Natural killer cell (primary cell): ENCODE data around the gene TYRO3. TPM values are rescaled to one million over a fixed set of nuclear protein-coding genes. Genes with fewer than 3 reads are reported as not detected.
"Not testable (repeated sequence)": the region's sequence is repeated elsewhere in the genome, so short reads cannot be mapped to it uniquely, and the experiment has no call there.

Experiments
- ATAC-seq, 3 donors: fragments of 150-1000 bp in 2 of 3; fragments of 200-7000 bp in 1 of 3; cut with Tn5 transposase; 1 replicate in 1 of 3; 2 replicates in 2 of 3; pipeline ENCODE4 v1.10.0; 2021; ENCODE audit warnings: mild to moderate bottlenecking in 2 of 3, moderate library complexity in 2 of 3
- DNase-seq, 2 donors: peaks; one replicate each; pipeline versions ENCODE4 v3.0.0 to v3.0.0-alpha.2; 2013 to 2021; ENCODE audit warnings: mixed read lengths in 1 of 2
- H3K27ac ChIP-seq: one replicate; pipeline ENCODE4 v1.5.1; 2013; ENCODE audit warnings: mild to moderate bottlenecking, low read length
- H3K27me3 ChIP-seq: one replicate; pipeline ENCODE4 v1.6.1; 2013; ENCODE audit warnings: low read length; ENCODE audit not compliant: control insufficient read depth, insufficient read depth
- H3K36me3 ChIP-seq: one replicate; pipeline ENCODE4 v1.6.1; 2013; ENCODE audit warnings: low read length; ENCODE audit not compliant: control insufficient read depth, insufficient read depth
- H3K4me1 ChIP-seq: one replicate; pipeline ENCODE4 v1.6.1; 2013; ENCODE audit warnings: low read length; ENCODE audit not compliant: control insufficient read depth, insufficient read depth
- H3K4me3 ChIP-seq: one replicate; pipeline ENCODE4 v1.5.1; 2013; ENCODE audit warnings: low read length
- H3K9me3 ChIP-seq: one replicate; pipeline ENCODE4 v1.6.1; 2013; ENCODE audit warnings: low read length; ENCODE audit not compliant: control insufficient read depth, insufficient read depth
- H3K27ac Mint-ChIP-seq, 2 donors: one replicate each; pipeline ENCODE4 v1.8.0; 2022; ENCODE audit warnings: mild to moderate bottlenecking in 2 of 2, mixed read lengths in 2 of 2, moderate library complexity in 1 of 2
- H3K27me3 Mint-ChIP-seq, 2 donors: one replicate each; pipeline ENCODE4 v1.8.0; 2022; ENCODE audit warnings: low read depth in 2 of 2, mixed read lengths in 2 of 2
- H3K36me3 Mint-ChIP-seq: one replicate; pipeline ENCODE4 v1.8.0; 2022; ENCODE audit warnings: mixed read lengths
- H3K4me1 Mint-ChIP-seq, 2 donors: one replicate each; pipeline ENCODE4 v1.8.0; 2022; ENCODE audit warnings: mixed read lengths in 2 of 2
- H3K4me3 Mint-ChIP-seq: one replicate; pipeline ENCODE4 v1.8.0; 2022; ENCODE audit warnings: mild to moderate bottlenecking, moderate library complexity, mixed read lengths
- H3K9me3 Mint-ChIP-seq, 2 donors: one replicate each; pipeline ENCODE4 v1.8.0; 2022; ENCODE audit warnings: mixed read lengths in 2 of 2
- WGBS: methylation state at CpG from one replicate; pipeline ENCODE4 v1.1.7; 2013; ENCODE audit warnings: missing lambda C conversion rate; ENCODE audit not compliant: insufficient coverage; 5-methylcytosine and 5-hydroxymethylcytosine counted together
- intact Hi-C: fragments of 100-400 bp; cut with micrococcal nuclease; formaldehyde crosslinking; loops from one replicate; pipeline ENCODE4 v1.14.2; 2022
- total RNA-seq, 4 donors: library from RNA; stranded (reverse); fragments of 120-200 nt in 1 of 4; gene quantifications; one replicate each; pipeline versions ENCODE4 v1.2.3 to v1.2.4, GENCODE V29; 2013 to 2022
- TF ChIP-seq, protein P1 (sequence below): fragments of 200-600 bp; IDR thresholded peaks from one replicate; pipeline ENCODE4 v1.8.0; 2022; ENCODE audit warnings: antibody characterized with exemption

Gene TYRO3
- total RNA-seq, 3 donors from 2014 or later (not counting 1 experiment from before 2014, with no cell fraction given) = 0.25 to 0.80 (median 0.36) TPM

DNA sequence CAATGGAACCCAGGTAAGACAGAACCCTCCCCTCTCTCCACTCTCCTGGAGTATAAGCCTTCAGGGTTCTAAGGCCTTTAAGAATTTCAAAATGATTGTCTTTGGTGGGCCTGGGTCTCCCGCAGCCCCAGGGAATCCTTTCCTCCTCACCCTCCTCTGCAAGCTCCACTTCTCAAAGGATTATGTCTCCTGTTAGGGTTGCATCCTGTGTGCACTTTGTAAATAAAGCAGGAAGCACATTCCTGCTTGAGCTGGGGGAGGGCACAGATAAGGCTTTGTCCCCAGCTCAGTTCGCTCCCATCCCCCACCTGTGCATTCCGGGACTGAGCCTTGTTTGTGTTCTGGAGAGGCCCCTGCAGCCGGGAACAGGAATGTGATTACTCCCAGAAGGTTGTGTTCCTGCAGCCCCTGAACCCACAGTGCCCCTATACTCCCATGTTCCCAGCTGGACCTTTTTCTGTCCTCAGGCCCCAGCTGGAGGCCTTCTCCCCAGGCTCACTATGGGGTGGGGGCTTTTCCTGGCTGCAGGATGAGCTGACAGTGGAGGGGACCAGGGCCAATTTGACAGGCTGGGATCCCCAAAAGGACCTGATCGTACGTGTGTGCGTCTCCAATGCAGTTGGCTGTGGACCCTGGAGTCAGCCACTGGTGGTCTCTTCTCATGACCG, 9.5 kb downstream of the TYRO3 start:
- no peaks in the 10 kb centered on the region for H3K4me1 Mint-ChIP-seq
- H3K4me3 Mint-ChIP-seq = no peak overlapping the region
- DNase-seq = no peak
- peaks cover 0 to 2% of the 10 kb centered on the region in 2 donors for H3K27me3 Mint-ChIP-seq
- no peaks in the 10 kb centered on the region for H3K4me1 ChIP-seq
- H3K36me3 ChIP-seq = no peaks in the 10 kb centered on the region
- no peak for ATAC-seq
- no peak overlapping the region for H3K4me3 ChIP-seq
- no peaks in the 10 kb centered on the region for H3K36me3 Mint-ChIP-seq
- no peak overlapping the region for H3K27ac Mint-ChIP-seq
- TF ChIP-seq, protein P1, sequence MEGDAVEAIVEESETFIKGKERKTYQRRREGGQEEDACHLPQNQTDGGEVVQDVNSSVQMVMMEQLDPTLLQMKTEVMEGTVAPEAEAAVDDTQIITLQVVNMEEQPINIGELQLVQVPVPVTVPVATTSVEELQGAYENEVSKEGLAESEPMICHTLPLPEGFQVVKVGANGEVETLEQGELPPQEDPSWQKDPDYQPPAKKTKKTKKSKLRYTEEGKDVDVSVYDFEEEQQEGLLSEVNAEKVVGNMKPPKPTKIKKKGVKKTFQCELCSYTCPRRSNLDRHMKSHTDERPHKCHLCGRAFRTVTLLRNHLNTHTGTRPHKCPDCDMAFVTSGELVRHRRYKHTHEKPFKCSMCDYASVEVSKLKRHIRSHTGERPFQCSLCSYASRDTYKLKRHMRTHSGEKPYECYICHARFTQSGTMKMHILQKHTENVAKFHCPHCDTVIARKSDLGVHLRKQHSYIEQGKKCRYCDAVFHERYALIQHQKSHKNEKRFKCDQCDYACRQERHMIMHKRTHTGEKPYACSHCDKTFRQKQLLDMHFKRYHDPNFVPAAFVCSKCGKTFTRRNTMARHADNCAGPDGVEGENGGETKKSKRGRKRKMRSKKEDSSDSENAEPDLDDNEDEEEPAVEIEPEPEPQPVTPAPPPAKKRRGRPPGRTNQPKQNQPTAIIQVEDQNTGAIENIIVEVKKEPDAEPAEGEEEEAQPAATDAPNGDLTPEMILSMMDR = no peak
- H3K27ac ChIP-seq = no peak overlapping the region
- no peaks in the 10 kb centered on the region for H3K9me3 ChIP-seq
- intact Hi-C loops = no loop called here
- no peaks in the 10 kb centered on the region for H3K27me3 ChIP-seq
- no peaks in the 10 kb centered on the region for H3K9me3 Mint-ChIP-seq
- WGBS = 97% methylated on average over 8 of the region's 8 CpGs

DNA sequence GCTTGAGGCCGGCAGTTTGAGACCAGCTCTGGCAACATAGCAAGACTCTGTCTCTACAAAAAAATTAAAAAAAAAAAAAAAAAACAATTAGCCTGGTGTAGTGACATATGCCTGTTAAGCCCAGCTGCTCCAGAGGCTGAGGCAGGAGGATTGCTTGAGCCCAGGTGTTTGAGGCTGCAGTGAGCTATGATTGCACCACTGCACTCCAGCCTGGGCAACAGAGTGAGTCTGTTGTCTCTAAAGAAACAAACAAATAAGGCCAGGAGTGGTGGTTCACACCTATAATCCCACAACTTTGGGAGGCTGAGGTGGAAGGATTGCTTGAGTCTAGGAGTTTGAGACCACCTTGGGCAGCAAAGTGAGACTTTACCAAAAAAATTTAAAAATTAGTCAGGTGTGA, 10.2 kb downstream of the TYRO3 start:
- H3K27me3 Mint-ChIP-seq, ATAC-seq, H3K27ac Mint-ChIP-seq, H3K36me3 Mint-ChIP-seq, H3K4me3 Mint-ChIP-seq, H3K36me3 ChIP-seq, H3K27ac ChIP-seq, DNase-seq, H3K27me3 ChIP-seq, H3K4me1 Mint-ChIP-seq, H3K4me1 ChIP-seq, H3K9me3 ChIP-seq, intact Hi-C loops, H3K4me3 ChIP-seq, H3K9me3 Mint-ChIP-seq: not testable (repeated sequence)
- 100% methylated on average over 1 of the region's 1 CpG for WGBS

DNA sequence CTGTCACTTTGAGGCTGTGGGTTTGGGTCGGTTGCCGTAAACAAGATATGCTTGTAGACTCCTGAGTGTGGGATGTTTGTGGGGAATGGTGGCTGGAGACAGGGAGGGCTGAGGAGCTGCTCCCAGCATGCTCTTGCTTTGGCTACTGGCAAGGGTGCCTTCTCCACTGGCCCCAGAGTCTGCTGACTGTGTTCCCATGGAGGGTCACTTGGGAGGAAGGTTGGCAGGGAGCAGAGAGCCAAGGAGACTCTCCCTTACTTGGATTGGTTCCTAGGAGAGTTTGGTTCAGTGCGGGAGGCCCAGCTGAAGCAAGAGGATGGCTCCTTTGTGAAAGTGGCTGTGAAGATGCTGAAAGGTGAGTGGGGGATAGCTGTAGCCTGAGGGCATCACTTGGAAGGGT, 11.8 kb downstream of the TYRO3 start:
- intact Hi-C loops = no loop called here
- Mint-ChIP-seq H3K4me1 (no peaks in the 10 kb centered on the region), H3K4me3 (no peak overlapping the region), H3K27me3 (peaks cover 0 to 2% of the 10 kb centered on the region in 2 donors), H3K9me3 (no peaks in the 10 kb centered on the region), H3K27ac (no peak overlapping the region), H3K36me3 (no peaks in the 10 kb centered on the region)
- Histone ChIP-seq H3K4me1 (no peaks in the 10 kb centered on the region), H3K27me3 (no peaks in the 10 kb centered on the region), H3K27ac (no peak overlapping the region), H3K9me3 (no peaks in the 10 kb centered on the region), H3K36me3 (no peaks in the 10 kb centered on the region), H3K4me3 (no peak overlapping the region)
- no peak for ATAC-seq
- WGBS = 91% methylated on average over 3 of the region's 3 CpGs
- TF ChIP-seq, protein P1 = no peak
- DNase-seq = no peak

DNA sequence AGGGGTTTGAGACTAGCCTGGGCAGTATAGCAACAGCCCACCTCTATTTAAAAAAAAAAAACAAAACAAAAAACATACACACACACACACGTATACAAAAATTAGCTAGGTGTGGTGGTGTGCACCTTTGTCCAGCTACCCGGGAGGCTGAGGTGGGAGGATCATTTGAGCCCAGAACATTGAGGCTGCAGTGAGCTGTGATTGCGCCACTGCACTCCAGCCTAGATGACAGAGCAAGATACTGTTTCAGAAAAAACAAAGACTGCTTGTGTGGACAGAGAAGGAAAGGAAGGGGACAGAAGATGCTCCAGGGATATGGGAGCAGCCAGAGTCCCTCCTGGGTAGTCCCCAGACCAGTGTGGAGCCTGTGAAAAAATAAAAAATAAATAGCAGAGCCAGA, 12.9 kb downstream of the TYRO3 start:
- WGBS = 91% methylated on average over 2 of the region's 3 CpGs
- H3K27me3 Mint-ChIP-seq = peaks cover 0 to 2% of the 10 kb centered on the region in 2 donors

More for the DNA sequence above, 12.9 kb downstream of the TYRO3 start:
- H3K9me3 ChIP-seq = no peaks in the 10 kb centered on the region
- Mint-ChIP-seq H3K36me3 (no peaks in the 10 kb centered on the region), H3K4me1 (no peaks in the 10 kb centered on the region), H3K27ac (no peak overlapping the region), H3K4me3 (no peak overlapping the region), H3K9me3 (no peaks in the 10 kb centered on the region)
- no peak overlapping the region for H3K4me3 ChIP-seq
- TF ChIP-seq, protein P1 = no peak
- H3K27ac ChIP-seq = no peak overlapping the region
- ATAC-seq (no peak), DNase-seq (no peak)
- H3K27me3 ChIP-seq = no peaks in the 10 kb centered on the region
- intact Hi-C loops = no loop called here
- H3K36me3 ChIP-seq = no peaks in the 10 kb centered on the region
- H3K4me1 ChIP-seq = no peaks in the 10 kb centered on the region
